ENCODE results near the gene MIER2. TPM values are rescaled to one million over a fixed set of nuclear protein-coding genes. Genes with fewer than 3 reads are reported as not detected.

The MIER2 gene
- total RNA-seq, 1 donor from 2014 or later, result 32.0 TPM

DNA sequence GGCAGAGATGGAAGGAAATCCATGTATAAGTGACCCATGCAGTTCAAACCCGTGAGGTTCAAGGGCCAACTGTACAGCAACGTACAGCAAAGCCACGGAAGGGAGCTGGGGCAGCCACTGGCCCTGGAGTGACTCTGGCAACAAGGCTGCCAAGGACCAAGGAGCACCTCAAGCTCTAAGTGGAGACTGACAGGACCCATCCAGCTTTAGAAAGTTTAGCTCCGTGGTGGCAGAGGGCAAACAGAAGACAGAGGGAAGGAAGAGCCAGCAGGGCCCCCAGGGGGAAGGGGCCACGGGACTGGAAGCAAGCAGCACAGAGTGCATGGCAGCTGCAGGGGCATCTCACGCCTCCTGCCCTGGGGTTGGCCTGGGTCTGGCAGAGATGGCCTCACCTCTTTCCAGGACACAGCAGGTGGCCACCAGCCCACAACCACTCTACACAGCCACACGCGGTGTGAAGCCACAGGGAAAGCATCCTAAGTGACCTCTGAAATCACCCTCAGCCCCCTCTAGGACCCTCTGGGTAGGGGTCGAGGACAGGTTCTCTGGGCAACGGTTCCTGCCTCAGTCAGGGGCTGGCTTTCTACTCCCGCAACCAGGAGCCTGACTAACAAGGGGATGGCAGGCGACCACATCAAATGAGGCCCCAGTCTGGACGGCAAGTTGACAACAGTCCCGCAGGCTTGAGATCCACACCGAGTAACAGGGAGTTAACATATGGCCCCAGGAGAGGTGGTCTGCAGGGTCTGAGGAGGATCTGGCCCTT lies 3.8 kb downstream of the MIER2 start:
- Mint-ChIP-seq H3K36me3 (ENCODE audit: low read depth) (peaks cover 46% of the 10 kb centered on the region), H3K27me3 (peaks cover 4% of the 10 kb centered on the region), H3K4me3 (peak overlapping the region; percentile 10), H3K27ac (no peak overlapping the region), H3K4me1 (peaks cover 50% of the 10 kb centered on the region), H3K9me3 (peaks cover 8% of the 10 kb centered on the region)
- DNase-seq, result no peak
- intact Hi-C loops (cut with micrococcal nuclease), result loop anchor here (5.0 kb wide), 1 partner anchor 146 kb away; no protein-coding TSS in a partner anchor

DNA sequence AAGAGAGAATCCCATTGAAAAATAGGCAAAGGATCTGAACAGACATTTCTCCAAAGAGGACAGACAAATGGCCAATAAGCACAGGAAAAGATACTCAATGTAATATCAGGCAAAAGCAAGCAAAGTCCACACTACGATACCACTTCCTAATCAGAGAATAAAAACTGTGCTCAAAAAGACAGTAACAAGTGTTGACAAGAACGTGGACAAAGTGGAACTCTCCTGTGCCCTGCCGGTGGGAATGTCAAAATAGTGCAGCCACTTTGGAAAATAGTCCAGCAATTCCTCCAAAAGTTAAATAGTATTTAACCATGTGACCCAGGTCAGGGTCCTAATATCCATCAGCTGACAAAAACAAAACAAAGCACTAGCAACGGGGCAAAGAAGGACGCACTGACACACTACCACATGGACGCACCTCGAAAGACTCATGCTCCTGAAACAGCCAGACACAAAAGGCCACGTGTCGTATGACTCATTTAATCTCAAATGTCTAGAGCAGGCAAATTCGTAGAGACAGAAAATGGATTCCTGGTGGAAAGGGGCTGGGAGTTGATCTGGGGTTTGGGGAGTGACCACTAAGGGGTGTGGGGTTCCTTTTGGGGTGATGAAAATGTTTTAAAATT lies 5.2 kb downstream of the MIER2 start:
- H3K36me3 Mint-ChIP-seq (ENCODE audit: low read depth), result peaks cover 55% of the 10 kb centered on the region
- H3K9me3 Mint-ChIP-seq, result no peaks in the 10 kb centered on the region
- DNase-seq, result no peak
- H3K4me3 Mint-ChIP-seq, result no peak overlapping the region
- intact Hi-C loops (cut with micrococcal nuclease), result no loop called here
- H3K27ac Mint-ChIP-seq, result no peak overlapping the region
- H3K4me1 Mint-ChIP-seq, result peaks cover 43% of the 10 kb centered on the region
- no peaks in the 10 kb centered on the region for H3K27me3 Mint-ChIP-seq

DNA sequence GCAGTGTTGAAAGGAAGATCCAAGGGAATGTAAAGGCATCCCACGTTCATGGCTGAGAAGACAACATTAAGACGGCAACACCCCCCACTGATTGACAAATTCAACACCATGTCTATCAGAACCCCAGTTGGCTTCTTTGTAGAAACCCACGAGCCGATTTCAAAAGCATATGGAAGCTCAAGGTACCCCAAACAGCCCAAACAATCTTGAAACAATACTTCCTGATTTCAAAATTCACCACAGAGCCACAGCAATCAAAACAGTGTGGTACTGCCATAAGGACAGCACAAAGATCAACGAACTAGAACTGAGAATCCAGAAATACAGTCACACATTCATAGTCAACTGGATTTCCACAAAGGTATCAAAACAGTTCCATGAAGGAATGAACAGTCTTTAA lies 6.2 kb downstream of the MIER2 start:
- Mint-ChIP-seq H3K4me1 (peaks cover 38% of the 10 kb centered on the region), H3K4me3 (no peak overlapping the region), H3K27me3 (no peaks in the 10 kb centered on the region), H3K27ac (no peak overlapping the region), H3K9me3 (no peaks in the 10 kb centered on the region), H3K36me3 (ENCODE audit: low read depth) (peaks cover 54% of the 10 kb centered on the region)
- intact Hi-C loops (cut with micrococcal nuclease), result no loop called here
- DNase-seq, result no peak

DNA sequence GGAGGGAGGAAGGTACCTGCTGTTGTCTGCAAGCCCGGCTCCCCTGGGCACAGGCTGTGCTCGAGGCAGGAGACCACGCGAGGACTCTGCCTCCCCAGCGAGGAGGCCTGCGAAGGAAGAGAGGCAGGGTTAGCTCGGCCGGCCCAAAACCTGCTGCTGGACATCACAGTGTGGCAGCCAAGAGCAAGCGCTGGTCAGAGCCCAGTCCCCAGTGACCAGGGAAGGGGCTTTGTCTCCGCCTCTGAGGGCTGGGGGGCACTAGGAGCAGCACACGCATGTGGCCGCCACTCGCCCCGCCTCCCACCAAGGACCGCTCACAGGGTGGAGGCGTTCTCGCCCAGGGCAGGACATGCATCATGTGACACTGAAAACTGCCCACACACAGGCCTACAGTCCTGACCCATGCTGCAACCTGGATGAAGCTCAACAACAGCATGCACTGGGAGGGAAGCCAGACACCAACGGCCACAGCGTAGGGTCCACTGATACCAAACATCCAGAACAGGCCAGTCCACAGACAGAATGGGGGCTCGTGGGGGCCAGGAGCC lies 8.5 kb downstream of the MIER2 start:
- intact Hi-C loops (cut with micrococcal nuclease), result no loop called here
- Mint-ChIP-seq H3K9me3 (no peaks in the 10 kb centered on the region), H3K27ac (no peak overlapping the region), H3K27me3 (no peaks in the 10 kb centered on the region), H3K36me3 (ENCODE audit: low read depth) (peaks cover 52% of the 10 kb centered on the region), H3K4me3 (no peak overlapping the region), H3K4me1 (peaks cover 19% of the 10 kb centered on the region)
- no peak for DNase-seq

DNA sequence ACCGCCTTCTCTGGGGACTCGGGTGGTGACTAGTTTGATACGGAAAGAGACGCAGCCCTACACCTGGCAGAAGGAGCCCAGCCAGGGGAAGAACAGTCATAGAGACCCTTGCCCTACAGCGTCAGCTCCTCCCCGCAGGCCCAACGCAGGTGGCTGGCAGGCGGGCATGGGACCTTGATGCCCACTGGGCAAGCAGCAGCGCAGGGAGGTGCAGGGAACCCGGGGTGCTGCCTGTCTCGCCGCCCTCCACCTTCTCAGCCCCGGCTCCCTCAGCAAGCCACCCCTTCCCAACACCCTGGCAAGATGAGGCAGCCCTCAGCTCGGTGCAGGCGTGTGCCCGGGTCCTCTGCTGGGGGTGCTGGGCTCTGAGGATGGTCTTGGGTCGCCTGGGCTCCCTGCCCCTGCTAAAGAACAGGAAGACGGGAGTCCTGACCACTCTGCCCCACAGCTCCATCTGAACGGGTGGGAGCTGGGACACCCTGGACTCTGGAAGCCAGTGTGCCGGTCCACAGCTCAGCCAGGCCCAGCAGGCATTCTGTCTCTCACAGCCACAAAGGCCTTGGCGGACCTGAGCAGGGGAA lies 9.0 kb downstream of the MIER2 start:
- H3K36me3 Mint-ChIP-seq (ENCODE audit: low read depth), result peaks cover 55% of the 10 kb centered on the region
- no peaks in the 10 kb centered on the region for H3K9me3 Mint-ChIP-seq
- no peak for DNase-seq
- no peaks in the 10 kb centered on the region for H3K27me3 Mint-ChIP-seq
- H3K4me3 Mint-ChIP-seq, result no peak overlapping the region
- H3K4me1 Mint-ChIP-seq, result peaks cover 15% of the 10 kb centered on the region
- intact Hi-C loops (cut with micrococcal nuclease), result no loop called here
- H3K27ac Mint-ChIP-seq, result no peak overlapping the region

DNA sequence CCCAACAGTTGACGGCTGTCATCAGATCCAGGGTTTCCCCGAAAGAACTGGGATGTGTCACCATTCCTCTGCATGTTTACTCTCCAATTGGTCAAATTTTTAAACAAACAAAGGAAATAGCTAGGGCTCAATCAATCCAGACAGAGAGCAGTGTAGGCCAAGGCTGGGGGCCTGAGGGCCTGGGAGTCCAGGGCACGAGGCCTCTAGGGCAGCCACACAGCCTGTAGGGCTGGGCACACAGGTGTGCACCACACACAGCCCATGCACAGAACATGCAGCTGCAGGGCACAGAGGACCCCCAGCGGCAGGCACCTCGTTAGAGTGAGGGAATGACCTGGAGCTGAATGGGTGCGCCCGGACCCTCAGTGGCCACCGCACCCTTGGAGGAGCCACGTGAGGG lies 9.5 kb downstream of the MIER2 start:
- Mint-ChIP-seq H3K4me3 (no peak overlapping the region), H3K36me3 (ENCODE audit: low read depth) (peaks cover 56% of the 10 kb centered on the region), H3K9me3 (no peaks in the 10 kb centered on the region), H3K4me1 (peaks cover 12% of the 10 kb centered on the region), H3K27ac (no peak overlapping the region), H3K27me3 (no peaks in the 10 kb centered on the region)
- no peak for DNase-seq
- intact Hi-C loops (cut with micrococcal nuclease), result no loop called here

DNA sequence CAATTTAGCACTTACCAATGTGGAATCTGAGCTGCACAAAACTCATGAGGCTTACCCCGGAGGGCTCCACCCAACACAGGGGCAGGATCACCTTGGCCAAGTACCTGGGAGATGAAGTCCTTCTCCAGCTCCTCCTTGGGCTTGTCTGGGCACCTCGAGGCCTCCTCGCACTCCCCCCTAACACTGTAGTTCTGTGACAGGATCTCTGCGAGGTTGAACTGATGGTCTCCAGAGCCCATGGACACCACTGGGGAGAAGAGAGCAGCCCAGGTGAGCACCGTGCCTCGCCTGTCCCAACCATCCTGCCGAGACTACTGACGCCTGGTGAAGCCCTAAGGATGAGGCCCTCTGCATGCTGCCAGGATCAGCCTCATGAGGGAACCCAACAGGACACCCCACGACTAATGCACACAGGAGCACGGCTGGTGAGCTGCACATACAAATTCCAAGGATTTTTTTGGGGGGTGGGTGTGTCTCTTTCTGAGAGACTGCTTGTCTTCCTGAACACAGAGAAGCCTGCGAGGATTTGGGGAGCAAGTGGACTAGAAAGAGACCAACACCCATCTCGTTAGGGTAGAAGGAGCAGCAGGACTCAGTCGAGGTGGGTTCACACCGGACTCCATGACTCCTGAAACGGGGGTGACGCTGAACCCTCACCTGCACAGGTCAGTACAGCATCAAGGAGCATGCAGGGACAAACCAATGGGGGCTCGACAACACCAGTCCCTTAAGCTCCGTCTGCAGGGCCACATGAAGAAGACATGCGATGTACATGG lies 10.1 kb downstream of the MIER2 start:
- DNase-seq, result no peak
- H3K27me3 Mint-ChIP-seq, result no peaks in the 10 kb centered on the region
- H3K4me3 Mint-ChIP-seq, result no peak overlapping the region
- H3K27ac Mint-ChIP-seq, result no peak overlapping the region
- intact Hi-C loops (cut with micrococcal nuclease), result no loop called here
- H3K9me3 Mint-ChIP-seq, result no peaks in the 10 kb centered on the region
- peaks cover 57% of the 10 kb centered on the region for H3K36me3 Mint-ChIP-seq (ENCODE audit: low read depth)
- peaks cover 10% of the 10 kb centered on the region for H3K4me1 Mint-ChIP-seq

DNA sequence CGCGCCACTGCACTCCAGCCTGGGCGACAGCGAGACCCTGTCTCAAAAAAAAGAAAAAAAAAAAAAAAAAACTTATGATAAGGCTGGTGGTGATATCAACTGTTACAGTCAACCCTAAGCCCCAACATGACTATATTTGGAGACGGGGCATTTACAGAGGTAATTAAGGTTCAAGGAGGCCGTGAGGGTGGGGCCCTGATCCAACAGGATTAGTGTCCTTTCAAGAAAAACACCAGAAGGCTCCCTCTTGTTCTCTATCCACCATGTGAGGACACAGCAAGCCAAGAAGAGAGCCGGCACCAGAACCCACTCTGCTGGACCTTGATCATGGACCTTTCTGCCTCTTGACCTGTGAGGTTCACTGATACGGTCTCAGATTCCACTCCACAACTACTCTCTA lies 14.1 kb downstream of the MIER2 start:
- H3K4me3 Mint-ChIP-seq, result no peak overlapping the region
- no peak overlapping the region for H3K27ac Mint-ChIP-seq
- intact Hi-C loops (cut with micrococcal nuclease), result no loop called here
- no peaks in the 10 kb centered on the region for H3K4me1 Mint-ChIP-seq
- H3K27me3 Mint-ChIP-seq, result no peaks in the 10 kb centered on the region
- peaks cover 71% of the 10 kb centered on the region for H3K36me3 Mint-ChIP-seq (ENCODE audit: low read depth)
- H3K9me3 Mint-ChIP-seq, result peaks cover 11% of the 10 kb centered on the region
- DNase-seq, result no peak

DNA sequence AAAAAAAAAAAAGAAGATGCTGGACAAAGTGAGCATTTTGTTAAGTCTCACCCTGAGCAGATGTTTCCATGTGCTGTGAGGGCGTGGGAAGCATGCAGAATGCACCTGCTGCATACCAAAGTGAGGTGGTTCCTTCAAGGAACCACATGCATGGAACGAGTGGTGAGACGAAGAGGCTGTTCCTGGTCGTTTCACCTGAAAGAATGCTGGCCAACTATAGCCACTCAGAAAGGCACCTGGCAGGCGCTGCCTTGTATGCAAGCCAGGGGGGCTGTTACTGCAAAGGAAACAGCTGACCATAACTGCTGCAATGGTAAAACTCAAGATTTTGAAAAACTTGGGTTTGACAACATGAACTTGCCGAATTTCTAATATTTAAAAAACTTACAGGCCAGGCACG lies 14.7 kb downstream of the MIER2 start:
- H3K4me1 Mint-ChIP-seq, result no peaks in the 10 kb centered on the region
- intact Hi-C loops (cut with micrococcal nuclease), result no loop called here
- H3K36me3 Mint-ChIP-seq (ENCODE audit: low read depth), result peaks cover 69% of the 10 kb centered on the region
- no peak for DNase-seq
- no peaks in the 10 kb centered on the region for H3K27me3 Mint-ChIP-seq
- H3K27ac Mint-ChIP-seq, result no peak overlapping the region
- H3K9me3 Mint-ChIP-seq, result peaks cover 11% of the 10 kb centered on the region
- no peak overlapping the region for H3K4me3 Mint-ChIP-seq

DNA sequence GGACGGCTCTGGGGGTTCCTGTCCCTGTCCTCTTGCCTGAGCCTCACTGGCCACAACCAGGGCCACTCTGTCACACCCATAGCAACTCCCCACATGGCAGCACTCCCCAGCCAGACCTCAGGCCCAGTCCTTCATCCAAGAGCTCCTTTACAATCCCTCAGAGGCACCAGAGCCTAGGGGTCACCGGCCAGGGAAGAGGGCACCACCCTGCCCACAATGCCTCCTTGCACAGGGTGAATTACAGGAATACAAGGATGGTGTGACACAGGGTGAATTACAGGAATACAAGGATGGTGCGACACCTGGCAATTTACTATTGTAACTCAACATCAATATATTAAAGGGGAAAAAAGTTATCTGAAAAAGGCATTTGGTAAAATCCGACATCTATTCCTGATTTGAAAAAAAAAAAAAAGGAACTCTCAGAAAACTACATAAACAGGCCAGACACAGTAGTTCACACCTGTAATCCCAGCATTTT lies 16.5 kb downstream of the MIER2 start:
- intact Hi-C loops (cut with micrococcal nuclease), result no loop called here
- Mint-ChIP-seq H3K36me3 (ENCODE audit: low read depth) (peaks cover 62% of the 10 kb centered on the region), H3K4me1 (no peaks in the 10 kb centered on the region), H3K27me3 (no peaks in the 10 kb centered on the region), H3K9me3 (peaks cover 11% of the 10 kb centered on the region), H3K27ac (no peak overlapping the region), H3K4me3 (no peak overlapping the region)
- DNase-seq, result no peak

DNA sequence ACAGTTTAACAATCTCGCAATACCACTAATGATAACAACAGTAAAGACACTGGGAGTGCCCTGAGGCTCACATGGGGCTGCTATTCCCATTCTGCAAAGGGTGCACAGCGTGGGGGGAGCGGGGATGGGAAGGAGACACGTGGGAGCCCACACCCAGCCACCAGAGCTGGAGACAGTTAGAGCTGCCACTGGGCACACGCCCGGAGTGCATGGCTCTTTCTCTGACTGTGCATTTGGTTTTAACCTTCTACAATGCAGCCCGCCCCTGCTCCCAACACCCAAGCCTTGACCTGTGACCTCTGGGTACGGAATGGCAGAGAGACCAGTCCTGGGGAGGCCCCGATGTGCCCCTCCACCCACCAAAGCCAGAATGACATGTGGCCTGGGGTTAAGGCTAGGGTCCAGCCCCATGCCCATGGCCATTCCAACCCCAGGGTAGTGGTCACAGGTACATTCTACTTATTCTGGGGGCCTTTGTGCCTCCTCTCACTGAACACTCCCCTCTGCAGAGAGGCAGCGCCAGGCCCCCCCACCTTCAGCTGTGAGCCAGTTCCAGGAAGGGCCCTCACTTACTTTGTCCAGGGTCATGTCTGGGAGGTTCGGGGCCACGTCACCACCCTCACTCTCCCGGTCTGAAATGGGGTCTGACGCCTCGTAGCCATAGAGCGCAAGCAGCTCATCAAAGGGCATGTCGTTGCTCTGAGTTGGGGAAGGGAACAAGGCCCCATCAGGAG lies 17.1 kb downstream of the MIER2 start:
- DNase-seq, result no peak
- Mint-ChIP-seq H3K9me3 (peaks cover 11% of the 10 kb centered on the region), H3K27me3 (no peaks in the 10 kb centered on the region), H3K4me3 (no peak overlapping the region), H3K27ac (no peak overlapping the region), H3K4me1 (no peaks in the 10 kb centered on the region), H3K36me3 (ENCODE audit: low read depth) (peaks cover 62% of the 10 kb centered on the region)
- intact Hi-C loops (cut with micrococcal nuclease), result no loop called here

DNA sequence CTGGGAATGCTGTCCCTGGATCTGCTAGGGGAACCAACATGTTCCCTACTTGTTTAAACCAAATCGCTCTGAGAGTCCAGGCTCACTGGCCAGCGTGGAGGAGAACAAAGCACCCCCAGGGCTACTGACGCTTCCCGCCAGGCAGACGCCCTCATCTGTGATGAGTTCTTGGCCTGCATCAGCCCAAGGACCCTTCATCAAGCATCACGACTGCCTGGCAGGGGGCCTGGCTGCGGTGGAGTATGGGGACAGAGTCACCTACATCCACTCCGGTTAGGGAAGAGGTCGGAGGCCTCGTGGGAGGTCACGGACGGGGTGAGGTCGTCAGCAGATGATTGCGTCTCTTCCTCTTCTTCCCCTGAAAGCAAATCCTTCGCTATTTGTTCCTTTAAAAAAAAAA lies 17.7 kb downstream of the MIER2 start:
- H3K27ac Mint-ChIP-seq, result no peak overlapping the region
- DNase-seq, result no peak
- H3K4me1 Mint-ChIP-seq, result no peaks in the 10 kb centered on the region
- peaks cover 62% of the 10 kb centered on the region for H3K36me3 Mint-ChIP-seq (ENCODE audit: low read depth)
- H3K9me3 Mint-ChIP-seq, result peaks cover 11% of the 10 kb centered on the region
- intact Hi-C loops (cut with micrococcal nuclease), result no loop called here
- no peak overlapping the region for H3K4me3 Mint-ChIP-seq
- no peaks in the 10 kb centered on the region for H3K27me3 Mint-ChIP-seq

DNA sequence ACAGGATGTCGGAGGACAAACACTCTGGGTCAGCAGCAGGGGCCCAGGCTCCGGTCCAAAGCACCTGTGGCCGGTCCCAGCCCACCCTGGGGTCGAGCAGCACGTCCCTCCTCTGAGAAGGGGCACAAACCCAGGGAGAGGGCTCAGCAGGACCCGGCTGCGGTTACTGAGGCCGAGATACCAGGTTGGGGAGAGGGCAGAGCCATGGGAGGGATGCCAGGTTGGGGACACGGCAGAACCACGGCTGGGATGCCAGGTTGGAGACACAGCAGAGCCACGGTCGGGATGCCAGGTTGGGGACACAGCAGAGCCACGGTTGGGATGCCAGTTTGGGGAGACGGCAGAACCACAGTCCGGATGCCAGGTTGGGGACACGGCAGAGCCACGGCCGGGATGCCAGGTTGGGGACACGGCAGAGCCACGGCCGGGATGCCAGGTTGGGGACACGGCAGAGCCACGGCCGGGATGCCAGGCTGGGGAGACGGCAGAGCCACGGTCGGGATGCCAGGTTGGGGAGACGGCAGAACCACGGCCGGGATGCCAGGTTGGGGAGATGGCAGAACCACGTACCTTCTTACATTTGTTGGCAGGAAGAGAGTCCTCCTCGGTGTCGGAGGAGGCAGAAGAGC lies 18.5 kb downstream of the MIER2 start:
- peaks cover 11% of the 10 kb centered on the region for H3K9me3 Mint-ChIP-seq
- H3K27me3 Mint-ChIP-seq, result no peaks in the 10 kb centered on the region
- intact Hi-C loops (cut with micrococcal nuclease), result no loop called here
- H3K4me1 Mint-ChIP-seq, result no peaks in the 10 kb centered on the region
- H3K36me3 Mint-ChIP-seq (ENCODE audit: low read depth), result peaks cover 56% of the 10 kb centered on the region
- no peak overlapping the region for H3K27ac Mint-ChIP-seq
- H3K4me3 Mint-ChIP-seq, result no peak overlapping the region
- no peak for DNase-seq

Data from activated CD4-positive, alpha-beta T cell treated with anti-CD3 and anti-CD28 coated beads, Interleukin-2, amount 10 ng/mL, durations not matched to agents 24 days and 14 days (primary cell).